Kidney epithelial cell (primary cell): Measurements from ENCODE around the gene NDUFS7. TPM values are rescaled to one million over a fixed set of nuclear protein-coding genes. Genes with fewer than 3 reads are reported as not detected.

Source experiments
- DNase-seq: peaks from one replicate; pipeline ENCODE4 v3.0.0-alpha.2; 2010; ENCODE audit warnings: low read depth
- H3K27me3 ChIP-seq: 2 replicates; pipeline ENCODE4 v1.6.0; 2011; ENCODE audit warnings: low read length; ENCODE audit not compliant: control insufficient read depth, insufficient read depth
- H3K36me3 ChIP-seq: 2 replicates; pipeline ENCODE4 v1.5.1; 2011; ENCODE audit warnings: low read length; ENCODE audit not compliant: control insufficient read depth, insufficient read depth
- H3K4me3 ChIP-seq: 2 replicates; pipeline ENCODE4 v1.5.1; 2011; ENCODE audit warnings: low read depth, mild to moderate bottlenecking, control low read depth, low read length
- total RNA-seq: library from RNA; depleted of rRNA; stranded (reverse); fragments of >200 nt; gene quantifications from 2 replicates; pipeline ENCODE4 v1.2.3, GENCODE V29; 2015
- TF ChIP-seq, protein P1 (sequence below): IDR thresholded peaks from 2 replicates; pipeline ENCODE4 v1.5.1; 2011; ENCODE audit warnings: mild to moderate bottlenecking, moderate library complexity, low read length, control low read depth, inconsistent platforms; ENCODE audit not compliant: insufficient read depth, poor library complexity, severe bottlenecking

The NDUFS7 gene
- total RNA-seq, 1 donor from 2014 or later, result 189 TPM

DNA sequence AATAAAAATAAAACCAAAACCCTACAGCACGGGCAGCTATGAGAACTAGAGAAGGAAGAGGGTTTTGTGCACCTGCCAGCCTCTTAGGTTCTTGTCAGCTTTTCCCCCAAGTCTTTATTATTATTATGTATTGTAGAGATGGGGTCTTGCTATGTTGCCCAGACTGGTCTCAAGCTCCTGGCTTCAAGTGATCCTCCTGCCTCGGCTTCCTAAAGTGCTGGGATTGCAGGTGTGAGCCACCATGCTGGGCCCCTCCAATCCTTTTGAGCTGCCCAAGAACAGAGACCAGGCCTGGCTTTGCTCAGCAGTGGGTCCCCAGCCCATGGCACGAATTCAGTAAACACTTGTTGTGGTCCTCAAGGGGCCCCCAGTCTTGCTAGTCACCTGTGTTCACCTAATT, 1.5 kb upstream of the NDUFS7 start:
- Histone ChIP-seq H3K36me3 (peaks cover 2% of the 10 kb centered on the region), H3K27me3 (no peaks in the 10 kb centered on the region), H3K4me3 (no peak overlapping the region)
- no peak for DNase-seq
- TF ChIP-seq, protein P1, sequence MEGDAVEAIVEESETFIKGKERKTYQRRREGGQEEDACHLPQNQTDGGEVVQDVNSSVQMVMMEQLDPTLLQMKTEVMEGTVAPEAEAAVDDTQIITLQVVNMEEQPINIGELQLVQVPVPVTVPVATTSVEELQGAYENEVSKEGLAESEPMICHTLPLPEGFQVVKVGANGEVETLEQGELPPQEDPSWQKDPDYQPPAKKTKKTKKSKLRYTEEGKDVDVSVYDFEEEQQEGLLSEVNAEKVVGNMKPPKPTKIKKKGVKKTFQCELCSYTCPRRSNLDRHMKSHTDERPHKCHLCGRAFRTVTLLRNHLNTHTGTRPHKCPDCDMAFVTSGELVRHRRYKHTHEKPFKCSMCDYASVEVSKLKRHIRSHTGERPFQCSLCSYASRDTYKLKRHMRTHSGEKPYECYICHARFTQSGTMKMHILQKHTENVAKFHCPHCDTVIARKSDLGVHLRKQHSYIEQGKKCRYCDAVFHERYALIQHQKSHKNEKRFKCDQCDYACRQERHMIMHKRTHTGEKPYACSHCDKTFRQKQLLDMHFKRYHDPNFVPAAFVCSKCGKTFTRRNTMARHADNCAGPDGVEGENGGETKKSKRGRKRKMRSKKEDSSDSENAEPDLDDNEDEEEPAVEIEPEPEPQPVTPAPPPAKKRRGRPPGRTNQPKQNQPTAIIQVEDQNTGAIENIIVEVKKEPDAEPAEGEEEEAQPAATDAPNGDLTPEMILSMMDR, result no peak

DNA sequence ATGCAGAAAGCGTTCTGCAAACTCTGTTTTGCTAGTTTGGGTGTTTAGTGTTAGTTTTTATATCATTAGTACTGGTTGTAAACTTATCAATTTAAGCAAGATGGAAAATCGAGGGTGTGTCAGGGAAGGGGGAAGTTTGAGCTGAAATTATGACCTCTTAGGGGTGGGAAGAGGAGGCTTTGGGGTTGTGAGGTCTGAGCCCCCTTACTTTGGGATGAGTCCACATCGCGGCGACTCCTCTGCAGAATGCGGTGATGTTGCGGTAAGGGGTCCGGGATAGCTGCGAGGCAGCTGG, 743 bp upstream of the NDUFS7 start:
- TF ChIP-seq, protein P1, result no peak
- Histone ChIP-seq H3K36me3 (peaks cover 2% of the 10 kb centered on the region), H3K27me3 (no peaks in the 10 kb centered on the region), H3K4me3 (no peak overlapping the region)
- DNase-seq, result no peak

DNA sequence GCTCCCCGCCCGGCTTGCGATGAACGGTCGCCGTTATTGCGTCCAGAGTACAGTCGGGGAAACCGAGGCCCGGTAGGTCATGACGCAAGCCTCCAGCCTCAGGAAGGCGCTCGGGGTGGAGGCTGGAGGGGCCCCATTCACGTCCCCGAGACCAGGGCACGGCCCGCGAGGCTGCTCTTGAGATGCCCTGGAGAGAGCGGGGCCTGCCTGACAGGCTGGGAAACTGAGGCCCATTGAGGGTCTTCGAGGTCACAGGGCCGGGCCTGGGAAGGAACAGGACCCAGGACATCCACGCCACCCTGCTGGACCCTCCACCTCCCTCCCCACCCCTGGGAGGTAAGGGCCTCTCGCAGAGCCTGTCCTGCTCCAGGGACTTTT, 367 bp downstream of the NDUFS7 start:
- Histone ChIP-seq H3K36me3 (peaks cover 2% of the 10 kb centered on the region), H3K27me3 (no peaks in the 10 kb centered on the region), H3K4me3 (peak overlapping the region; percentile 83)
- TF ChIP-seq, protein P1, result no peak
- no peak for DNase-seq

DNA sequence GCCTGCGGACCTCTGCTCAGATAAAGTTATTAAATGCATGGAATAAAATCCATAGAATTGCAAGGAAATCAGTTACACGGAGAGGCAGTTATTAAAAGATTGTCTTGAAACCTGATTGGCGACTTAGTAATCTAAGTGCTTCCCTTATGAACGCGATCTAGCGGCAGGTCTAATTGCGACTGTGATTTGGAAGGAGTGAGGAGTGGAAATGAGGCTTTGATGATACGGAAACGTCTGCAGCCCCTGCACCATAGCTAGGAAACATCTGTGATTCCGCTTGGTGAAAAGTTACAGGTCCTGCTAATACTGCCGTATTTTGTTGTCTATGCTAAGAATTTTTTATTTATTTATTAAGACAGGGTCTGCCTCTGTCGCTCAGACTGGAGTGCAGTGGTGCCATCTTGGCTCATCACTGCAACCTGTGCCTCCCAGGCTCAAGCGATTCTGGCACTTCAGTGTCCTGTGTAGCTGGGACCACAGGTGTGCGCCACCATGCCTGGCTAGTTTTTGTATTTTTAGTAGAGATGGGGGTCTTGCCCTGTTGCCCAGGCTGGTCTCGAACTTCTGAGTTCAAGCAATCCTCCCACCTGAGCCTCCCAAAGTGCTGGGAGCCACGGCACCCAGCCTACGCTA, 887 bp downstream of the NDUFS7 start:
- no peak for DNase-seq
- TF ChIP-seq, protein P1, result no peak
- Histone ChIP-seq H3K36me3 (peaks cover 2% of the 10 kb centered on the region), H3K4me3 (peak overlapping the region; percentile 83), H3K27me3 (no peaks in the 10 kb centered on the region)

DNA sequence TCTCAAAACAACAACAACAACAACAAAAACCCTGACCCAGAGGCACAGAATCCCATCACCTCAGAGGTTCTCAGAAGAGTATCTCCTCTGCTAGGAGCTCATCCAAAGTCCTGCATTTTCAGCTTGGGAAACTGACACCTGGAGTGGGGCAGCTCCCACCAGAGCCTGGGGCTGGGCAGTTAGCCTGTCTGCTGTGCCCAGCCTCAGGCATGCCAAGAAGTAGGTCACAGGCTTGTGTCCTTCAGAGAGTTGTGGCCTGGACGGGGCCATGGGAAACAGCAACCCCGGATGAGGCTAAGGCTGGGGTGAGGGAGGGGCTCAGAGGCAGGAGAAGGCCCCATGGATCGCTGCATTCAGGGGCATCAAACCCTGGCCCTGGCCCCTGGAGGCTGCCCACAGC, 2.1 kb downstream of the NDUFS7 start:
- peaks cover 2% of the 10 kb centered on the region for H3K36me3 ChIP-seq
- DNase-seq, result no peak
- no peak overlapping the region for H3K4me3 ChIP-seq
- TF ChIP-seq, protein P1, result no peak
- no peaks in the 10 kb centered on the region for H3K27me3 ChIP-seq

DNA sequence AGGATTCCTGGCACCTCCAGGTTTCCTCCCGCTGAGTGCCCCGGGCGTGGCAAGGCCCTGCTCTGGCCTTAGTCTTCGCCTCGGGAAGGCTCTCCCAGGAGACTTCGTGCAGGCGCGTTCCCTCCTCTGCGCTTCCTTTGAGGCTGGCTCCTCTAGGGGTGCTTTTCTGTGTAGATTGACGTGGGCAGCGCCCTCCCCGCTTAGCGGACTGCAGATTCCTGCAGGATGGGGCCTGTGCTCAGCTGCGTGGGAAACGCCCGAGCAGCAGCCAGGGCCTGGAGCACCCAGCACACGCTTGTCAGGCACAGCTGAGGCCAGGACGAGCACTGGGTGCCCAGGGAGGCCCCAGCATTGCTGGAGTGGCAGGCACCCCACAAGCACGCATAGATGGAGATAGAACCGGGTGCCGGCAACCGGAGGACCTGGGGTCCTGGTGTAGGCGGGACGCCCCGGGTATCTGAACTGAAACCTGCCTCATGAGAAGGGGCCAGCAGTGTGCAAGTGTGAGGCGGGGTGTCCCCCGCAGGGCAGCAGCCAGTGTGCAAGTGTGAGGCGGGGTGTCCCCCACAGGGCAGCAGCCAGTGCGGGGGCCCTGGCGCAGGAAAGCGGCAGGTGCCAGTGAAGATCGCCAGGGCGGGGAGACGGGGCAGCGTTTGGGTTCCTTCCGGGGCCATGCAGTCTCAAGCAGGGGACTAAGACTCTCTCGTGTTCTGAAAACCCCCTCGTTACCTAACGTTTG, 3.4 kb downstream of the NDUFS7 start:
- H3K27me3 ChIP-seq, result no peaks in the 10 kb centered on the region
- DNase-seq, result no peak
- no peak overlapping the region for H3K4me3 ChIP-seq
- H3K36me3 ChIP-seq, result peaks cover 2% of the 10 kb centered on the region
- TF ChIP-seq, protein P1, result no peak
